Lower leg skin (tissue), 4 donors: Measurements from ENCODE around the gene PIP5K1C. TPM values are rescaled to one million over a fixed set of nuclear protein-coding genes. Genes with fewer than 3 reads are reported as not detected.

Source experiments
- DNase-seq, 2 donors: peaks; one replicate each; pipeline ENCODE4 v3.0.0-alpha.2; 2019; ENCODE audit warnings: low spot score in 2 of 2
- H3K4me3 ChIP-seq: fragments of 200-600 bp; sonication (generic); 2 replicates; pipeline ENCODE4 v1.5.1; 2017; ENCODE audit warnings: mild to moderate bottlenecking, low read depth; ENCODE audit not compliant: poor library complexity, severe bottlenecking
- POLR2A ChIP-seq, 2 donors: fragments of 450-650 bp; IDR thresholded peaks; one replicate each; pipeline ENCODE4 v1.6.1; 2016 to 2017; ENCODE audit warnings: antibody characterized with exemption in 2 of 2, mild to moderate bottlenecking in 1 of 2, moderate library complexity in 1 of 2
- WGBS, 2 donors: methylation state at CpG; one replicate each; pipeline ENCODE4 v1.1.5; 2018; 5-methylcytosine and 5-hydroxymethylcytosine counted together
- intact Hi-C: fragments of 100-400 bp; cut with DNase I; formaldehyde crosslinking; loops from one replicate; pipeline ENCODE4 v1.15.0; 2023; ENCODE audit warnings: low total_unique reads
- total RNA-seq, 4 donors: library from RNA; depleted of rRNA; stranded (reverse); fragments of >200 nt; gene quantifications; one replicate each; pipeline ENCODE4 v1.1.0, GENCODE V29; 2016
- TF ChIP-seq, protein P1 (sequence below), 3 donors: fragments of 450-650 bp; IDR thresholded peaks; one replicate each; pipeline ENCODE4 v1.5.1; 2016; ENCODE audit warnings: antibody characterized with exemption in 3 of 3, mild to moderate bottlenecking in 3 of 3, moderate library complexity in 2 of 3

PIP5K1C gene, protein sequence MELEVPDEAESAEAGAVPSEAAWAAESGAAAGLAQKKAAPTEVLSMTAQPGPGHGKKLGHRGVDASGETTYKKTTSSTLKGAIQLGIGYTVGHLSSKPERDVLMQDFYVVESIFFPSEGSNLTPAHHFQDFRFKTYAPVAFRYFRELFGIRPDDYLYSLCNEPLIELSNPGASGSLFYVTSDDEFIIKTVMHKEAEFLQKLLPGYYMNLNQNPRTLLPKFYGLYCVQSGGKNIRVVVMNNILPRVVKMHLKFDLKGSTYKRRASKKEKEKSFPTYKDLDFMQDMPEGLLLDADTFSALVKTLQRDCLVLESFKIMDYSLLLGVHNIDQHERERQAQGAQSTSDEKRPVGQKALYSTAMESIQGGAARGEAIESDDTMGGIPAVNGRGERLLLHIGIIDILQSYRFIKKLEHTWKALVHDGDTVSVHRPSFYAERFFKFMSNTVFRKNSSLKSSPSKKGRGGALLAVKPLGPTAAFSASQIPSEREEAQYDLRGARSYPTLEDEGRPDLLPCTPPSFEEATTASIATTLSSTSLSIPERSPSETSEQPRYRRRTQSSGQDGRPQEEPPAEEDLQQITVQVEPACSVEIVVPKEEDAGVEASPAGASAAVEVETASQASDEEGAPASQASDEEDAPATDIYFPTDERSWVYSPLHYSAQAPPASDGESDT
- 10 to 100 TPM; 14.1 to 27.3 (median 22.1) TPM for total RNA-seq

GRCh38 chr19:3700242-3701032, at the start of gene PIP5K1C:
TSS of gene PIP5K1C (minus strand) at chr19:3700468. CDS start at chr19:3700390, 78 bp downstream.
- TF ChIP-seq, protein P1, sequence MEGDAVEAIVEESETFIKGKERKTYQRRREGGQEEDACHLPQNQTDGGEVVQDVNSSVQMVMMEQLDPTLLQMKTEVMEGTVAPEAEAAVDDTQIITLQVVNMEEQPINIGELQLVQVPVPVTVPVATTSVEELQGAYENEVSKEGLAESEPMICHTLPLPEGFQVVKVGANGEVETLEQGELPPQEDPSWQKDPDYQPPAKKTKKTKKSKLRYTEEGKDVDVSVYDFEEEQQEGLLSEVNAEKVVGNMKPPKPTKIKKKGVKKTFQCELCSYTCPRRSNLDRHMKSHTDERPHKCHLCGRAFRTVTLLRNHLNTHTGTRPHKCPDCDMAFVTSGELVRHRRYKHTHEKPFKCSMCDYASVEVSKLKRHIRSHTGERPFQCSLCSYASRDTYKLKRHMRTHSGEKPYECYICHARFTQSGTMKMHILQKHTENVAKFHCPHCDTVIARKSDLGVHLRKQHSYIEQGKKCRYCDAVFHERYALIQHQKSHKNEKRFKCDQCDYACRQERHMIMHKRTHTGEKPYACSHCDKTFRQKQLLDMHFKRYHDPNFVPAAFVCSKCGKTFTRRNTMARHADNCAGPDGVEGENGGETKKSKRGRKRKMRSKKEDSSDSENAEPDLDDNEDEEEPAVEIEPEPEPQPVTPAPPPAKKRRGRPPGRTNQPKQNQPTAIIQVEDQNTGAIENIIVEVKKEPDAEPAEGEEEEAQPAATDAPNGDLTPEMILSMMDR (IDR thresholded peaks at IDR 0.05) = no peak
- TF ChIP-seq POLR2A (IDR thresholded peaks at IDR 0.05) = no peak
- WGBS, 2 donors = 5 to 6% methylated on average over 23 to 33 of the region's 82 CpGs
- DNase-seq = peak; percentile 83 to 98
- intact Hi-C loops = no loop called here
- H3K4me3 ChIP-seq = peak within 1 kb of the TSS; percentile 81

DNA sequence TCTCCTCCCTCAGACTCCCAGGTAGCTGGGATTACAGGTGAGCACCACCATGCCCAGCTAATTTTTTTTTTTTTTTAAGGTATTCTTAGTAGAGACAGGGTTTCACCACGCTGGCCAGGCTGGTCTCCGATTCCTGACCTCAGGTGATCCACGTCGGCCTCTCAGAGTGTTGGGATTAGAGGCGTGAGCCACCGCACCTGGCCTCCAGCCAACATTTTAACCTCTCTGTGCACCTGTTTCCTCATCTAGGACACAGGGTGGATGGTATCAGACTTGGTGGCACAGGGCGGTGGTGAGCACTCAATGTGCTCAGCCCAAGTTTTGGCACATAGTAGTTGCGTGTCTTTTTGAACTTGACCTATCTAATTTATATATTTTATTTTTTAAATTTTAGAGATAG, 48.7 kb upstream of the PIP5K1C start:
- no peak for DNase-seq
- no peak overlapping the region for H3K4me3 ChIP-seq
- no peak for TF ChIP-seq POLR2A (IDR thresholded peaks at IDR 0.05)
- TF ChIP-seq, protein P1 (IDR thresholded peaks at IDR 0.05) = no peak
- WGBS, 2 donors = 77 to 81% methylated on average over 8 of the region's 8 CpGs
- intact Hi-C loops = no loop called here

- DNase-seq = no peak
- TF ChIP-seq, protein P1 (IDR thresholded peaks at IDR 0.05) = no peak
- no peak for TF ChIP-seq POLR2A (IDR thresholded peaks at IDR 0.05)
Observed at GRCh38 chr19:3746371-3747056, 46.2 kb upstream of the PIP5K1C start.

GRCh38 chr19:3745363-3746045, 45.2 kb upstream of the PIP5K1C start:
- DNase-seq = no peak
- intact Hi-C loops = no loop called here
- 56 to 69% methylated on average over 8 of the region's 8 CpGs for WGBS, 2 donors
- no peak overlapping the region for H3K4me3 ChIP-seq
- no peak for TF ChIP-seq POLR2A (IDR thresholded peaks at IDR 0.05)
- TF ChIP-seq, protein P1 (IDR thresholded peaks at IDR 0.05) = no peak

More at GRCh38 chr19:3746371-3747056, 46.2 kb upstream of the PIP5K1C start:
- 69 to 70% methylated on average over 28 to 31 of the region's 31 CpGs for WGBS, 2 donors
- H3K4me3 ChIP-seq = no peak overlapping the region
- intact Hi-C loops = no loop called here

DNA sequence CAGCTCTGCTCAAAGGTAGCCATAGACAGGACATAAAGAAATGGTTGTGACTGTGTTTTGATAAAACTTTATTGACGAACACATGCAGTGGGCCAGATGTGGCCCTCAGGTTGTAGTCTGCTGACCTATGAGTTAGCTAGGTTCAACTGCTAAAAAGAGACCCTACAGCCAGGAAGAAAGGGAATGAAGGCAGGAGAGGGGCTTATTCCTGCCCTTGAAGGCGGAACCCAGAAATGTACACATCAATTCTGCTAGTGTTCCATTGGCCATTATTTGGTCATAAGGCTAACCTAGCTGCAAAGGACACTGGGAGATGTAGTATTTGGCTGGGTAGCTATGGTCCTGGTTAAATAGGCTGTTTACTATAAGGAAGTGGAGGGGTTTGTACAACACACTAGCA, 43.2 kb upstream of the PIP5K1C start:
- 94 to 97% methylated on average over 2 of the region's 2 CpGs for WGBS, 2 donors
- intact Hi-C loops = no loop called here
- H3K4me3 ChIP-seq = no peak overlapping the region
- DNase-seq = no peak
- TF ChIP-seq, protein P1 (IDR thresholded peaks at IDR 0.05) = no peak
- no peak for TF ChIP-seq POLR2A (IDR thresholded peaks at IDR 0.05)
